ENCODE measurements around the gene DTL. TPM values are rescaled to one million over a fixed set of nuclear protein-coding genes. Genes with fewer than 3 reads are reported as not detected.
"Not testable (repeated sequence)": the region's sequence is repeated elsewhere in the genome, so short reads cannot be mapped to it uniquely, and the experiment has no call there.

Gene DTL, protein sequence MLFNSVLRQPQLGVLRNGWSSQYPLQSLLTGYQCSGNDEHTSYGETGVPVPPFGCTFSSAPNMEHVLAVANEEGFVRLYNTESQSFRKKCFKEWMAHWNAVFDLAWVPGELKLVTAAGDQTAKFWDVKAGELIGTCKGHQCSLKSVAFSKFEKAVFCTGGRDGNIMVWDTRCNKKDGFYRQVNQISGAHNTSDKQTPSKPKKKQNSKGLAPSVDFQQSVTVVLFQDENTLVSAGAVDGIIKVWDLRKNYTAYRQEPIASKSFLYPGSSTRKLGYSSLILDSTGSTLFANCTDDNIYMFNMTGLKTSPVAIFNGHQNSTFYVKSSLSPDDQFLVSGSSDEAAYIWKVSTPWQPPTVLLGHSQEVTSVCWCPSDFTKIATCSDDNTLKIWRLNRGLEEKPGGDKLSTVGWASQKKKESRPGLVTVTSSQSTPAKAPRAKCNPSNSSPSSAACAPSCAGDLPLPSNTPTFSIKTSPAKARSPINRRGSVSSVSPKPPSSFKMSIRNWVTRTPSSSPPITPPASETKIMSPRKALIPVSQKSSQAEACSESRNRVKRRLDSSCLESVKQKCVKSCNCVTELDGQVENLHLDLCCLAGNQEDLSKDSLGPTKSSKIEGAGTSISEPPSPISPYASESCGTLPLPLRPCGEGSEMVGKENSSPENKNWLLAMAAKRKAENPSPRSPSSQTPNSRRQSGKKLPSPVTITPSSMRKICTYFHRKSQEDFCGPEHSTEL
- polyA plus RNA-seq (ENCODE audit: insufficient read length in 3 of 3): 10 to 100 TPM; 19.0 to 23.7 (median 23.1) TPM

DNA sequence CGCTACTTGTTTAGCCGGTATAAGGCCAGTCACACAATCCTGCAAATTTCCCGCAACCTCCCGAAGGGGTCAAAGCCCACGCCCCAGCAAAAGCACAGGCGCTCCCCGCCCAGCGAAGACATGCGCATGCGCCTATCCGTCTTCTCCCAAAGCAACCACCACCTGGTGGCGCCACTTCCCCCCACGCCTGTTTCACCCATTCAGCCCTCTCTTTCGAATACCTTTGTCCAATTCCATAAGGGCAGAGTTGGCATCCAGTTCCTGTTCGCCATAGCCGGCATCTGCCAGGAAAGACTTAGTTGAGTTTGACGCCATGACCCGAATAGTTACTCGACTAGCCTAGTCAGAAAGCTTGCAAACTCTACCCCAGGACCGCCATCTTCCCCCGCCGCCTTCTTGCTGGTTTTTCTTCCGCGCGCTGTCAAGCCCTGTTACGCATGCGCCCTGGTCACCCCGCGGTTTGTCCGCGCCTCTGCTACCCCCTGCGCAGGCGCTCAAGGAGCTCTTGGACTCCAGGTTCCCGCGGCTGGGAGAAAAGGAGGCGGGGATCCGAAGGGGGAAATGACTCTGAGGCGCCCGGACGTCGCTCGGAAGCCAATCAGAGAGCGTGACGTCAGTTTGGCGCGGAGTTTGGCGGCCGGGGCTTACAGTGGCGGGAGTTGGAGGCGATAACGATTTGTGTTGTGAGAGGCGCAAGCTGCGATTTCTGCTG, at the start of gene DTL, which contains the start of gene INTS7:
Gene DTL (plus strand): TSS at position 626 of the 712 bp plus-strand sequence. CDS start 143 bp downstream, outside the sequence.
Gene INTS7 (minus strand): TSS at position 435 of the 712 bp plus-strand sequence. CDS start 120 bp downstream, at position 315.
- DNase-seq (ENCODE audit: low read depth in 3 of 3, low spot score in 2 of 3): peak; percentile 98 to 99 (median 99)

DNA sequence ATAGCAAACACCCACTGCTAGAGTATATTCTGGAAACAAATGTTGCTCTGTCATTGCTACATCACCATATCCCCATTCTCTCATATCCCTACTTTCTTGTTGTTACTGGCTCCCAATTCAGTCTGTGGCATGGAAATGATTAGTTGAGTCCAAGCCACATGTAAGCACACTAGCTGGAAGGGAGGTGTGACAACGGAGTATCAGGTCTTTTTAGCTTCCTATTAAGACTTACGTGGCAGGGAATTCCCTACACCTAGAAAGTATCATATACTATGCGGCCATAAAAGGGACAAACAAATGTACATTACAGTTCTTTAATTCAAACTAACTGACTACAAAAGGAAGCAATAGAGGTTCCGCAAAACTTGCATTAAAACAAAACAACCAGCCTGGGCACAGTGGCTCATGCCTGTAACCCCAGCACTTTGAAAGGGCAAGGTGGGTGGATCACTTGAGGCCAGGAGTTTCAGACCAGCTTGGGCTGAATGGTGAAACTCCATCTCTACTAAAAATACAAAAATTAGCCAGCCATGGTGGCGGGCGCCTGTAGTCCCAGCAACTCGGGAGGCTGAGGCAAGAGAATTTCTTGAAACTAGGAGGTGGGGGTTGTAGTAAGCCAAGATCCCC, 48.8 kb upstream of the DTL start:
- no peak for DNase-seq (ENCODE audit: low read depth in 3 of 3, low spot score in 2 of 3)

DNA sequence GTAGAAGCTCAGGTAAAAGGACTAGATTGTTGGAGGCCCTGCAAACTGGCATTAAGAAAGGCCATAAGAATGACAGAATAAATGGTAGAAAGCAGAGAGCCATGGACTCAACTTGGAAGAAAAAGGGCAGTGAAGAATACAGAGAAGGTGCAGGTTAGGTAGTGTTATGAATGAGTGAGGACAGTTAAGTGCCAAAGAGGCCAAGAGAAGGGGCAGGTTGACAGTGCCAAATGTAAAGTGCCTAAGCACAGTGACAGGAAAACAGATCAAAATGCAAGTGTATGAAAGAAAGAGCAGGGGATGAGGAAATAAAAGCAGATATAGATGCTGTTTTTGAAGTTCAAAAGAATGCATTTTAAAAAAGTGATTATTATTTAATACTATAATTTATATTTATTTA, 43.9 kb upstream of the DTL start:
- DNase-seq (ENCODE audit: low read depth in 3 of 3, low spot score in 2 of 3): no peak

DNA sequence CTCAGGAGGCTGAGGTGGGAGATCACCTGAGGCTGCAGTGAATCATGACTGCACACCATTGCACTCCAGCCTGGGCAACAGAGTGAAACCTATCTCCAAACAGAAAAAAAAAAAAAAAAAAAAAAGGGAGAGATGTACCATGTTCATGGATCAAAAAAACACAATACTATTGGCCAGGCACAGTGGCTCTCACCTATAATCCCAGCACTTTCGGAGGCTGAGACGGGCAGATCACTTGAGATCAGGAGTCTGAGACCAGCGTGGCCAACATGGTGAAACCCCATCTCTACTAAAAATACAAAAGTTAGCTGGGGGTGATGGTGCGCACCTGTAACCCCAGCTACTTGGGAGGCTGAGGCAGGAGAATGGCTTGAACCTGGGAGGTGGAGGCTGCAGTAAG, 38.1 kb upstream of the DTL start:
- DNase-seq (ENCODE audit: low read depth in 3 of 3, low spot score in 2 of 3): not testable (repeated sequence)

DNA sequence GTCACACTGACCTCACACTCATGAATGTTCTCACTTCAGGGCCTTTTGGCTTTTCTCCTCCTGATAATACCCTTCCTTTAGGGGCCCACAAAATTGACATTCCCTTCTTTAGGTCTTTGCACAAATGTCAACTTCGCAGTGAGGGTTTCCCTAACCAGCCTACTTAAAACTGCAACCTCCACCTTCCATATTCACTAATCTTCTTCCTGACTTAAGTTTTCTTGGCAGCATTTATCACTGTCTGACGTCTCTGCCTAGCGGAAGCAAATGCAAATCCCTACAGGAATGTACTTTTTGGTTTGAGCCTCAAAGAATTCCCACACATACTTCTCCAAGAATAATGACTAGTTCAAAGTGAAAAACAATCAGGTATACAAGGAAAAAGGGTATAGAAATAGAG, 33.0 kb upstream of the DTL start:
- DNase-seq (ENCODE audit: low read depth in 3 of 3, low spot score in 2 of 3): no peak

DNA sequence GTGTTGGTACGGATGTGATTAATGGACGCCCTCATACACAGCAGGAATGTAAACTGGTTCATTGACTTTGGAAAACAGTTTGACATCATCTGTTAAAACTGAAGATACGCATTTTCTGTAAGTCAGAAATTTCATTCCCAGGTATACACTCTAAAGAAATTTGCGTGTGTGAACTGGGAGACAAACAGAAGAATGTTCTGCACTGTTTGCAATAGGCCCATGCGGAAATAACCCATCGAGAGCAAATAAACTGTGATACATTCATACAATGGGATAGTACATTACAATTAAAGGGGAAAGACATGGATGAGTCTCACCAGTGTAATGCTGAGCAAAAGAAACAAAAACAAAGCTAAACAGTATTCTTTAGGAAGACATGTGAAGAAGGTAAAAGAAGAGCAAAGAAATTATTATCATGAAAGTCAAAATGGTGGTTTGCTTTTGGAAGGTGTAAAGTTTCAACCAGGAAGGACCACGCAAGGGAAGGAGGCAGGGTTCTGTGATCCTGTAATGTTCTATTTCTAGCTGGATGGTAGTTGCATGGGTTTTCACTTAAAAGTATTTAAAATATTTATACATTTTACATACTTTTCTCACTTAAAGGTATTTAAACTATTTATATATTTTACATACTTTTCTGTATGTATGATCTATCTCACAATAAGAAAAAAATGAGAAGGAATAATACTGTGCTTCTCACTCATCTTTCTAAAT, 30.5 kb upstream of the DTL start:
- DNase-seq (ENCODE audit: low read depth in 3 of 3, low spot score in 2 of 3): no peak

DNA sequence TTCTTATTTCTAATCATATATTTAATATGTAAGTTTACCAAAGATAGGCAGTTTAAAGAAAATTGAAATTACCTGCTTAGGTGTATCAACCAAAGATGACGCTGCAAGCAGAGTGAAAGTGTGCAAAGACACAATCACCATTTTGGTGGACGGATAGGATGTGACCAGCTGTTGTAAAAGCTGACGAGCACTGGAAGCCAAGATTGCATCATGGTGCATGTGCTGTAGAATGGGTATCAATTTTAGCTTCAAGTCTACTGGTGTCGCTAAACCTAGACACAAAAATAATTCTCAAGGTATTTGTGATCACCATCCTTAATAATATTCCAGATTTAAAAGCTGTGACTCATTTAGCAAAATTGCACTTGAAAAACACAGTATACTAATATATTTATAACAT, 28.4 kb upstream of the DTL start:
- no peak for DNase-seq (ENCODE audit: low read depth in 3 of 3, low spot score in 2 of 3)

DNA sequence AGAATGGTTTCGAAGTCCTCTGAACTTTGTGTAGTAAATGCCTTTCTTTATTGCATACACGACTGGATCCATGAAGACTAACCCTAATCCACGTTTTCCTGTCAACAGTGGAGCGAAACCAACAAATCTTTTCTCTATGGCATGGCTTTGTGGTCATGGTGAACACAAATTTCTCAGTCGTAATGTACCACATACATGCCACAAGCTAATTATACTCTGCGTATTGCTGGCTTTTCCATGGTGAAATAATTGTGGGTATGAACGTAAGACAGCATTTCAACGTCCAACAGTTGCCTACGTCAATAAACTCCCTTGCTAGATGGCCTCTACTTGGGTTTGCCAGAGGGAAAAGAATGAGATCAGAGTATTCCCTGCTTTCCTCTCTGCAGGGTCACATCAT, 27.7 kb upstream of the DTL start:
- DNase-seq (ENCODE audit: low read depth in 3 of 3, low spot score in 2 of 3): no peak

DNA sequence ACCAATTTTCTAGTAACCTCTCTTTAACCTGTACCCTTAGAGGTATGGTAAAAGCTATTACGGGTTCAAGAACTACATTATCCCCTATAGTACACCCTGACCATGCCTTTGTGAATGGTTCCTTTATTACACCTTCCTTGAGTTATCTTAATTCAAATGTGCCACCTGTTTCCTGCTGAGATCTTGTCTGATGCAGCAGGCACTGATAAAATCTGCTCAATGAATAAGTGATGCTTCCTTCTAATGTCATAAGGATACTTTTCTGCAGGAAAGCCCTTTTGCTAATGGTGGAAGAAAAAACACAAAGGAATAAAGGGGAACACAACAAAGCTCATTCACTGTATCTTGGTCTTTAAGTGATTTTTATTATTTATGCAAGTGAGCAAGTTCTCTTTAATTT, 26.0 kb upstream of the DTL start:
- DNase-seq (ENCODE audit: low read depth in 3 of 3, low spot score in 2 of 3): no peak

DNA sequence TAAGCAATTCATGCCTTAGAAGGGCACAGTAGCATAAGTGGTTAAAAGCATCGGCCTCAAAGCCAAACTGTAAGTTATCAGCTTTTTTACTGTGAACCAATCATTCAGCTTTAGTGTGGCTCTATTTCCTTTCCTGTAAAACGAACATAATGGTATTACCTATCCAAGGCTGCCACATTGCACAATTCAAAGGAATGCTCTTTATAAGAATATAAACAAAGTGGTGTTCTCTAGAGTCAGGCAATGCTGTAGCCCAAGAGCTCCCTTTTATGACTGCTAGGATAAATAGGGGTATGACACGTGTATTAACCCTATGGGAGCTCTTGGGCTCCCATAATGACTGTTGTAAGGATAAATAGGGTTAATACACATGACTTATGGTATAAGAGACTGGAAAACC, 25.5 kb upstream of the DTL start:
- DNase-seq (ENCODE audit: low read depth in 3 of 3, low spot score in 2 of 3): no peak

DNA sequence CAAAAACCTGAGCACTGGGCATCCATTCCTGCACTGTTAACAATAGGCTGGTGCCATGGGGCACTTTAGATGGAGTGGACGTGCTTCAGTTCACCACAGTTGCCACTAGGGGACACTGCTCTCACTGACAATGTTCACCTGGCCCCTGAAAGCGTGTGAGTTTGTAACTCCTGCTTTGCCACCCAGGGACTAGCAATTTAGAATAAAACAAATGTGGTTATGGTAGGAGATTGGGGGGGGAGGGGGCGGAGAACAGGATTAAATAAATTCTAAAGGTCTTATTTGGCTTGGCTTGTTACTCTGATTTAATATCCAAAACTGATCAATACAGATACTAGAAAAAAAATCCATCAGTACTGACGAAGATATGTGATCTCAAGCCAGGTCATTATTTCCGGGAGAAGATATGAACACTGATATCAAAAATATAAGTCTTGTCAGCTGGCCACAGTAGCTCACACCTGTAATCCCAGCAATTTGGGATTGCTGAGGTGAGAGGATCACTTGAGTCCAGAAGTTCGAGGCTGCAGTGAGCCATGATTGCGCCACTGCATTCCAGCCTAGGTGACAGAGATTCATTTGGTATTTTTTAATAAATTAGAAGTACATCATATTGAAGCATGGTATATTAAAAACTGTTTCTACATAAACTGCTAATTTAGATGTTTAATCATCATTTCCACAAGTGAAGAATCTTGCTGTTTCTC, 23.4 kb upstream of the DTL start:
- DNase-seq (ENCODE audit: low read depth in 3 of 3, low spot score in 2 of 3): peak in 1 of 3 donors; percentile 30

DNA sequence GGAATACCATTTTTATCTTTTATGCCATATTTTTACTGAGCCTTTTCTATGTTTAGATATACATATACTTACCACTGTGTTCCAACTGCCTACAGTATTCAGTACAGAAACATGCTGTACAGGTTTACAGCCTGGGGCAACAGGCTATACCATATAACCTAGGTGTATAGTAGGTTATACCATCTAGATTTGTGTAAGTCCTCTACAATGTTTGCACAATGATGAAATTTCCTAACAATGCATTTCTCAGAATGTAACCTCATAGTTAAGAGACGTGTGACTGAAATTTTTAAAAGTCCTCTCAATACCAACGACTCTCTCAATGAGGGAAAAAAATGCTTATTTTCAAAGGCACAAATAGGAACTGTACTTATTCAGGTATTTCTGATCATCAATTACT, 21.9 kb upstream of the DTL start:
- DNase-seq (ENCODE audit: low read depth in 3 of 3, low spot score in 2 of 3): no peak

DNA sequence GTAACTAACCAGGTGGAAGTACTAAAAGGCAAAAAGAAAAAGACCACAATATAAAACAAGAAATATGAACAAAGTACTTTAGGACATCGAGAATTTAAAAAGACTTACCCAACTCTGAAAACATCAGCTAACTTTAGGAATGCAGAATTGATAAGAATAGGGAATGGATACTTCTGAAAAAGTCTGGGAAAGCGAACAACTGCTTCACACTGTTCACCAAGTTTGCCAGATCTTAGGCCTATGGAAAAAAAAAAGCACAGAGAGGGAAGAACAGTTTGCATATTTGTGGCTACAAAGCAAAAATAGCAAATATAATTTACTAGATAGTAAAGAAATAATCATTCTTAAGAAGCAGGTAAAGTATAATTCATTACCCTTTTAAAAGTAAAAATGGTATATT, 14.6 kb upstream of the DTL start:
- DNase-seq (ENCODE audit: low read depth in 3 of 3, low spot score in 2 of 3): no peak

DNA sequence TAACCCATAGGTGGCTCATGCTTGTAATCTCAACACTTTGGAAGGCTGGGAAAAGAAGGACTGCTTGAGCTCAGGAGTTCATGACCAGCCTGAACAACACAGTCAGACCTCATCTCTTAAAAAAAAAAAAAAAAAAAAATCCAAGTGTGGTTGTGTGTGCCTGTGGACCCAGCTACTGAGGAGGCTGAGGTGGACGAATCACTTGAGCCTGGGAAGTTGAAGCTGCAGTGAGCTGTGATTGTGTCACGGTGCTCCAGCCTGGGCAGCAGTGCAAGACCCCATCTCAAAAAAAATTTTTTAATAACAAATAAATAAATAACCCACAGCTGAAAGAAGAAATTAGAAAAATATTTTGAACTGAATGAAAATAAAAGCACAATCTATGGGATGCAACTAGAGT, 14.0 kb upstream of the DTL start:
- DNase-seq (ENCODE audit: low read depth in 3 of 3, low spot score in 2 of 3): no peak

DNA sequence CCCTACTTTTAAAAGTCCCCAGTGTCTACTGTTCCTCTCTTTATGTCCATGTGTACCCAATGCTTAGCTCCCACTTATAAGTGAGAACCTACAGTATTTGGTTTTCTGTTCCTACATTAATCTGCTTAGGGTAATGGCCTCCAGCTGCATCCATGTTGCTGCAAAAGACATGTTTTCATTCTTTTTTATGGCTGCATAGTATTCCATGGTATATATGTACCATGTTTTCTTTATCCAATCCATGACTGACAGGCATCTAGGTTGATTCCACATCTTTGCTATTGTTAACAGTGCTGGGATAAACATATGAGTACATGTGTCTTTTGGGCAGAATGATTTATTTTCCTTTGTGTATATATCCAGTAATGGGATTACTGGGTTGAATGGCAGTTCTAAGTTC, 12.6 kb upstream of the DTL start:
- DNase-seq (ENCODE audit: low read depth in 3 of 3, low spot score in 2 of 3): not testable (repeated sequence)

DNA sequence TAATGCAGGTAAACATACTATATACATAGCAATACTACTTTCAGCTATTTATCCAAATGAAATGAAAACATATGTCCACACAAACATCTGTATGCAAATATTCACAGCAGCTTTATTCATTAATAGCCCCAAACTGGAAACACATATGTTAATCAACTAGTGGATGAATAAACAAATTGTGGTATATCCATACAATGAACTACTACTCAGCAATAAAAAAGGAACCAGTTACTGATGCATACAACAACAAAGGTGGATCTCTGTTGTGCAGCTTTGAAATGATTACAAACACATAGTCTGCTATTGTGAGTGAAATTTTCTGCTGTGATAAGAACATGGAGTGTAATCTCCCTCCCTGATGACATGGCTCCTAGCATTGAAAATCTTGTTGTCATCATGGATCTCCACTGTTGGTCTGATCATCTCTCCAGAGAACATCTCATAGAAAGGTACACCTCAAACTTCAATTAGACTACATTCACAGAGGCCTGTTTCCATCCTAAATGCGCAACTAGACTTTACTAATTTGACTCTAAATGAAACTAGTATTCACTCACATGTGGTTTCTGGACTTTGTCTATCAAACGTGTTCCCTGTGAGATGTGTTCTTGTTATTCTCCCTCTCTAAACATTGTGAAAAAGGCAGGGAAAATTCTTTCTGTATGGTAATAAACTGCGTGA, 10.9 kb upstream of the DTL start:
- DNase-seq (ENCODE audit: low read depth in 3 of 3, low spot score in 2 of 3): no peak

DNA sequence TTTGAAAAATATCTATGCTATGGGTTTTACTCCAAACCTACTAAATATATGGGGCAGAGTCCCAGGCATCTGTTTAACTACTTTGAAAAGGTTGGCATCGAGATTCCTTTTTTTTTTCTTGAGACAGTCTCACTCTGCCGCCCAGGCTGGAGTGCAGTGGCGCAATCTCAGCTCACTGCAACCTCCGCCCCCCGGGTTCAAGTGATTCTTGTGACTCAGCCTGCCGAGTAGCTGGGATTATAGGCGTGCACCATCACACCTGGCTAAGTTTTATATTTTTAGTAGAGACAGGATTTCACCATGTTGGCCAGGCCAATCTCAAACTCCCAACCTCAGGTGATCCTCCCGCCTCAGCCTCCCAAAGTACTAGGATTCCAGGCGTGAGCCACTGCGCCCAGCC, 7.8 kb upstream of the DTL start:
- DNase-seq (ENCODE audit: low read depth in 3 of 3, low spot score in 2 of 3): not testable (repeated sequence)

DNA sequence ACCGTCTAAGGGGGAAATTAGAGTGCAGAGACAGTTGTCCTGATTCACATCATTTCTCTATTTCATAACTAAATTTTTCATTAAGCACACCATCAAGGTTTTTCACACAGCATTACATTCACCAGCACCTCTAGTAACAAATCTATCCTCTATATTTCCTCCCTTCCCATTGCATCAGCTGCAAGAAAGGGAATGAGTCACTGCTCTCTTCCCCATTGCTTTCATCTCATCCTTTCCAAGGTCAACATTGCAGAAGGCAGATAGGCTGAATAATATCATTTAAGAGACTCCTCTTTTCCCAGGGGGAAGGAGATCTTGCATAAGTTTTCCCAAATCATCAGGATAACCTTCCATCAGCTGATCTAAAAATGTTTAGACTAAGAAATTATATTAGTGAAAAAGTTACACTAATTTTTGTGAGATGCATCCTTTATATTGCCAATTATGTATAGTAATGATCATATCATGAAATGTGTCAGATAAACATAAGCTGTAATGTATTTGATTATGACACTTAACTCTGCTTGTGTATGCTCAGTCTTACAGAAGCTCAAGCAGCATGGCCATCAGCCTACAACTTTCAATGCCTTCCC, 4.5 kb upstream of the DTL start:
- DNase-seq (ENCODE audit: low read depth in 3 of 3, low spot score in 2 of 3): no peak

All from right renal cortex interstitium (tissue), 3 donors.